ENCODE results near the gene PNPLA2.

The PNPLA2 gene

GRCh38 chr11:821512-822371 is 3.0 kb downstream of the PNPLA2 start:
- no peak for TF ChIP-seq POLR2AphosphoS5 (IDR thresholded peaks at IDR 0.05; ENCODE audit: low read depth, low read length)
- no peak for TF ChIP-seq FOXP2 (optimal IDR thresholded peaks at IDR 0.05; ENCODE audit: borderline replicate concordance, extremely low read depth, extremely low read length, insufficient read depth)
- no peak for TF ChIP-seq SIN3A (IDR thresholded peaks at IDR 0.05; ENCODE audit: borderline replicate concordance, insufficient read depth, low read length)
- TF ChIP-seq REST (IDR thresholded peaks at IDR 0.05; ENCODE audit: insufficient read depth in 1 of 2, low read depth in 2 of 2, low read length in 2 of 2), result no peak
- TF ChIP-seq TAF1 (IDR thresholded peaks at IDR 0.05; ENCODE audit: borderline replicate concordance, insufficient read depth, low read length), result no peak

GRCh38 chr11:823441-824291 is 5.0 kb downstream of the PNPLA2 start:
- TF ChIP-seq TAF1 (IDR thresholded peaks at IDR 0.05; ENCODE audit: borderline replicate concordance, insufficient read depth, low read length), result no peak
- no peak for TF ChIP-seq SIN3A (IDR thresholded peaks at IDR 0.05; ENCODE audit: borderline replicate concordance, insufficient read depth, low read length)
- TF ChIP-seq POLR2AphosphoS5 (IDR thresholded peaks at IDR 0.05; ENCODE audit: low read depth, low read length), result no peak
- no peak for TF ChIP-seq FOXP2 (optimal IDR thresholded peaks at IDR 0.05; ENCODE audit: borderline replicate concordance, extremely low read depth, extremely low read length, insufficient read depth)
- TF ChIP-seq REST (IDR thresholded peaks at IDR 0.05; ENCODE audit: insufficient read depth in 1 of 2, low read depth in 2 of 2, low read length in 2 of 2), result no peak

GRCh38 chr11:824292-824880 is 5.7 kb downstream of the PNPLA2 start:
- TF ChIP-seq FOXP2 (optimal IDR thresholded peaks at IDR 0.05; ENCODE audit: borderline replicate concordance, extremely low read depth, extremely low read length, insufficient read depth) (no peak), TAF1 (IDR thresholded peaks at IDR 0.05; ENCODE audit: borderline replicate concordance, insufficient read depth, low read length) (no peak), POLR2AphosphoS5 (IDR thresholded peaks at IDR 0.05; ENCODE audit: low read depth, low read length) (no peak), REST (IDR thresholded peaks at IDR 0.05; ENCODE audit: insufficient read depth in 1 of 2, low read depth in 2 of 2, low read length in 2 of 2) (no peak), SIN3A (IDR thresholded peaks at IDR 0.05; ENCODE audit: borderline replicate concordance, insufficient read depth, low read length) (no peak)

GRCh38 chr11:824942-825341 is 6.2 kb downstream of the PNPLA2 start:
- TF ChIP-seq SIN3A (IDR thresholded peaks at IDR 0.05; ENCODE audit: borderline replicate concordance, insufficient read depth, low read length), result no peak
